Cerebellar nuclear complex (tissue), 1 donor: Measurements from ENCODE around the gene TNKS1BP1.

ENCODE experiments used
- DNase-seq, 2 experiments: peaks; one replicate each; lab custom pipeline; 2025; lab: John Stamatoyannopoulos, UW

Gene TNKS1BP1

DNA sequence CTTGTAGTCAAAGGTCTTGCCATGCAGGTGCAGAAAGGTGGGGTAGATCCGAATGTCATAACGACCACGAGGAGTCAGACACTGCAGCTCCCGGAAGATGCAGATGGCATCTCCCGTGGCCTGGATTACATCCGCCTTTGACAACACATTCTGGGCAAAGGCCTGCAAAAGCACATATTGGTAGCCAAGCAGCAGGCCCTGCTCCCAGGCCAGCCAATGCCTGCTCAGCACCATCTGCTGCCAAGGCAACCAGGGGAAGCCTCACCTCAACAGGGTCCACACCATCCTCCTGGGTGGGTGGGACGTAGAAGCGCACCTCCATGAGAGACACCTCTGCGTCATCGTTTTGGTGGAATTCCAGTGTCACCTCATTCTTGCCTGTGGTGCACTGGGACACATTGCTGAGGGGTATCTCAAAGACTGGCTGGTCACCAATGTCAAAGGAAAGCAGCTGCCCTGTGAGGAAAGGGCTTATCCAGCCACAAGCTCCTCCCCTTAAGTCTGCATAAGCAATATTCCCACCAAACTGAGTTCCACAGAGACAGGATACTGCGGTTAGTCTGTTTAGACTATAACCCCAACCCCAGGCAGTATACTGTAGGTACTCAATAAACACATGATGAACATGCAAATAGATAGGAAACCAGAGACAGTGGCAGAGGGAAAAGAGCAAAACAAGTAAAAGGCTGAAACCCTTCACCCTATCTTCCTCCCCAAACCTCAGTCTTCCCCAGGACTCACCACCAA is 8.1 kb upstream of the TNKS1BP1 start:
- no peak for DNase-seq

DNA sequence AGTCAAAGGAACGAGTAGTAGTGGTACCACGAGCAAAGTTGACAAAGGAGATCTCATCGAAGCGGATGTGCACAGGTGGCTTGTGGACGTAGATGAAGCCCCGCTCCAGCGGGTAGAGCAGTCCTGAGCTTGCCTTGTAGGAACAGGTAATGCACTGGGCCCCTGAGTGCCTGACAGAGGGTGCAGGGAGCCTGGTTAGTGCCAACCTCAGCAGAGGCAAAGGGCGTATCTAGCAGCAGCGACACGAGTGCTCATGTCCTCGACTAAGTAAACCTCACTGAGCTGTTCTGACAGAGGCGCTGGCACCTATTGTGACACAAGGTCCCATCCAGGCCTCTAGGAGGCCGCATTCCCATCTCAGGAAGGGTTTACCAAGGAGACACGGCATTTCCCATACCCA is 7.0 kb upstream of the TNKS1BP1 start:
- DNase-seq = no peak

GRCh38 chr11:57330029-57330428 is 5.3 kb upstream of the TNKS1BP1 start:
- no peak for DNase-seq

GRCh38 chr11:57327721-57328120 is 3.0 kb upstream of the TNKS1BP1 start:
- no peak for DNase-seq

DNA sequence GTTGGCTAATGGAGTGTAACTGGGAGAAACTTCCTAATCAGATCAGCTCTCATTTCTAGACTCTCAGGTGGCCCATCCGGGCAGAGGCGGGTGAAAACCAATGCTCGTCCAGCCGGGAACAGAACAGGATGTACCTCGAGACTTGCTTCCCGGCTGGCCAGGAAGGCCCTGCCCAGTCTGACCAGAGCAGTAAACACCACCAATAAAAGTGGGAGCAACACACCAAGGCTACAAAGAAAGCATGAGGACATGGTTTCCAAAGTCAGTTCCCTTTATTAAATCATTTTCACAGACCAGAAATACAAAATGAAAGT is 940 bp upstream of the TNKS1BP1 start:
- no peak for DNase-seq

- no peak for DNase-seq
These were observed 432 bp downstream of the TNKS1BP1 start for GRCh38 chr11:57324154-57324885.

- no peak for DNase-seq
These were observed 948 bp downstream of the TNKS1BP1 start for GRCh38 chr11:57323855-57324153.

GRCh38 chr11:57323167-57323854 is 1.4 kb downstream of the TNKS1BP1 start:
- no peak for DNase-seq

DNA sequence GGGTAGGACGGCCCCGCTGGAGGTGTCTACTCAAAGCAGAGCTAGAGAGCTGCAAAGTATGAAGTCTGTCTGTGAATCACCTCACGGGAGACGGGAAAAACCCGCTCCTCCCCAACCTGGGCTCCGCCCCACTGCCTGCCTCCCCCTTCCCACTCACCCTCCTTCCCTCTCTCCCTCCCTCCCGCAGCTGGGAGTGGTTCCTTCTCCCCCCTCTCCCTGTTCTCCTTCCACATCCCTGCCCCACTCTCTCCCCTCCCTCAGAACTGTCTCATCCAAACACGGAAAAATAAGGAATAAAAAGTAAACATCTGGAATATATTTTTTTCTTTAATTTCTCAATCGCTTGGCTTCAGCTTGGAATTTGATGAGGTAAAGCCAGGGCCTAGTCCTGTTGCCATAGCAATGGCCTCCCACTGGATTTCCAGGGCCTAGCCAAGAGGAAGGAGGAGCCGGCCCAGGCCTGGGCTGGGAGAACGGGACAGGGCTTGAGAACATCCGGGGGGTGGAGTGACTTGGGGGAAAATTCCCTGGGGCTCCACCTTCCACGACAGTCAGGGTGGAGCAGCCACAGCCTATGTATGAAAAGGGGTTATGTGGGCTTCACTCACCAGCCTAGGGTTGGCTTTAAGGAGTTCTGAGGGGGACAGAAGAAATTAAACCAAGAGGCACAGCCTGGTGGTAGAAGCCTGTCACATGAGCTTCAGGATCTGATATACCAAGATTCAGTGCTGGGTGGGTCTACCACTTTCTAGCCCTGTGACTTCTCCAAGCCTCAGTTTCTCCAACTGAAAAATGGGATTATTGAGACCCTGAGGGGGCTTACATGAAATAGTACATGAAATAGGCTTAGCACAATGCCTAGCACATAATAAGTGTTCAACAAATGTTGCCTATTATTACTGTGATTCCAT is 2.2 kb downstream of the TNKS1BP1 start:
- no peak for DNase-seq

DNA sequence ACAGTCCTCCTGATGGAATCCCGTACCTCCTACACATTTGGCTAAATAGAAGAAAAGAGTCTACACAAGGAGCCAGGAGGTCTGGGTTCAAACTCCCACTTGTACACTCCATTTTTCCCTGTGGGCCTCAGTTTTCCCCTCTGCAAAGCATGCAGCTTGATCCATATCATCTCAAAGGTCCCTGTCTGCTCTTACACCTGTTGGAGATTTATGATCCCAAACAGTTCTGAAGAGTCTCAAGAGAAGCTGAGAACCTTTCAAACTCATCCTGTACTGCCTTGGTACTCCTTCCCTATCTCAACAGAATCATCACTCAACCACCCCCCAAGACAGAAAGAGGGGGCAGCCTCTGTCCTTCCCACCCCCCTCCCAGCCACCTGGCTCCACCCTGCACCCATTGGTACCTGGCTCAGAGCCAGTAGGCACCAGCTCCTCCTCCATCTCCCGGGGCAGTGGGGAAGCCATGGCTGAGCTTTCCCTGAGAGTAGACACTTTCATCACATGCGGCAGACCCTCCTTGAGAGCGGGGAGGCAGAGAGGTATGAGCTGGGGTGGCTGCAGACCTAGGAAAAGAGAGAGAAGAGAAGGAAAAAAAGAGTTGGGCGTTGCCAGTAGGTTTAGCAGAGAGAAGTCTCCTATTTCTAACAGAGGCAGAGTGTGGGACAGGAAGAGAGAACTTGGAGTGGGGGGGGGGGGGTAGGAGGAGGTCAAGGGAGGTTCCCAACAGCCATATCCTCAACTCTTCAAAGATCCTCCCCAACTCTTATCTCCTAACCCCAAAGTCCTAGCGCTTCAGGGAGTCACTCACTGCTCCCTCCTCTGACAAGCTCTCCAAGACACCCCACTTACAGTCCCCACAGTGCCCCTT is 3.1 kb downstream of the TNKS1BP1 start:
- no peak for DNase-seq

- DNase-seq = no peak
These were observed 3.9 kb downstream of the TNKS1BP1 start for GRCh38 chr11:57320719-57321387.

DNA sequence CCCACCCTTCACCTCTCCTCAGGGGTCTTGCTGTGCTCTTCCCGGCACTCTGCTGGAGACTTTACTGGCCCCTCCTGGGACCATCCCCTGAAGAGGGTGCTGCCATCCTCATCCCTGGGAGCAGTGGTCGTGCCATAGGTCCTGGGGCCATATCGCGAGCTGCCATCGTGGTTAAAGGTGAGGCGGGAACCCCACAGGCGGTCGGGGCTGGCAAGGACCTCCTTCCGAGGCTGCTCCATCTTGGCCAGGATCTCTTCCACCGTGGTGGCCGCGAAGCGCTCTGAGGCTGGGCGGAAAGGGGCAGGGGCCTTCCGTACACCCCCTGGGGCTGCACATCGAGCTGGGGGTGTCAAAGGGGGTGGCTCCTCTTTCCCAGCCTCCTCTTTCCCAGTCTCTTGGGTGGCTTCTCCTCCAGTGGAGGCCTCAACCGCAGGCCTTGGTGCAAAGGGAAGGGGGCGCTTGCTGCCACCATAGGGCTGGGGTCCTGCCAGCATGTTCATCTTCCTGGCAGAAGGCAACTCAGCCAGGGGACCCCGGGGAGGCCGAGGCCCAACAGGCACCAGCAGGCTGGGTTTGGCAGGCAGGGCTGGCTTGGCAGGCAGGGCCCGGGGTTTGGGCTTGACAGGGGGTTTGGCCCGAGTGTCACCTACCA is 4.6 kb downstream of the TNKS1BP1 start:
- DNase-seq = no peak

DNA sequence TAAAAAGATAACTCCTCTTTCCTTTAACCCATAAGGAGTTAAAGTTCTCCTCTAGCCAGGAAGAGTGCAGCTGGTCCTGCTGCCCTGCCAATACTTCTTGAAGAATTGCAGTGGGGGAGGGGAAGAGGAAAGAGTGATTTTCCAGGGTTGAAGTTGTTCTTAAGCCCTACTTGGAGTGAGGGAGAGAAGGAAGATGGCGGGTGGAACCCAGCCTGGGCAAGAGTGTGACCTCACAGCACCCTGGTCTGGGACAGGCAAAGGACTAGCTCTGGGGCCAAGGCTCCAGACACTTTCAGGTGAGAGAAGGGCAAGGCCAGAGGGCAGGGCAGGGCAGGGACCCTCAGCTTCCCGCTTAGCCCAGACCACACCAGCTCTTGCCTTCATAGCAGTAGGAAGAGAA is 6.6 kb downstream of the TNKS1BP1 start:
- DNase-seq = no peak

GRCh38 chr11:57316017-57316416 is 8.7 kb downstream of the TNKS1BP1 start:
- DNase-seq = no peak

DNA sequence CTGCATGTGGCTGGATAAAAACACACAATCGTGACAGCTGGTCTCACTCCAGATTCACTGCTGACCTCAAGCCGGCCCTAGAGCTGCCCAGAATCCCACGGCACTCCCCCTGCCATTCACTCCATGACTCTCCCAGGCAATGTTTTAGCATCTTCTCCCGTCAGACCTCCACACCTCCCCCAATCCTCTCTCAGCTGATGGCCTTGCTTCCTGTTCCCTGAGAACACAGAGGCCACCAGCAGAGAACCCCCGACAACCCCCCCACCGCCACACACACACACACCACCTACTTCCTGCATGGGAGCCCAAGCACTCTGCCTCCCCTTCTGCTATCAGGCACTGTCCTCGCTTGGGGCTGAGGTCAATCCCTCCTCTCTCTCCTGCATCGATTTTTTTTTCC is 9.3 kb downstream of the TNKS1BP1 start:
- no peak for DNase-seq

- no peak for DNase-seq
These were observed 10.4 kb downstream of the TNKS1BP1 start for GRCh38 chr11:57314221-57314973.

GRCh38 chr11:57313788-57314135 is 11.0 kb downstream of the TNKS1BP1 start:
- no peak for DNase-seq

- no peak for DNase-seq
These were observed 11.5 kb downstream of the TNKS1BP1 start for GRCh38 chr11:57313071-57313787.

DNA sequence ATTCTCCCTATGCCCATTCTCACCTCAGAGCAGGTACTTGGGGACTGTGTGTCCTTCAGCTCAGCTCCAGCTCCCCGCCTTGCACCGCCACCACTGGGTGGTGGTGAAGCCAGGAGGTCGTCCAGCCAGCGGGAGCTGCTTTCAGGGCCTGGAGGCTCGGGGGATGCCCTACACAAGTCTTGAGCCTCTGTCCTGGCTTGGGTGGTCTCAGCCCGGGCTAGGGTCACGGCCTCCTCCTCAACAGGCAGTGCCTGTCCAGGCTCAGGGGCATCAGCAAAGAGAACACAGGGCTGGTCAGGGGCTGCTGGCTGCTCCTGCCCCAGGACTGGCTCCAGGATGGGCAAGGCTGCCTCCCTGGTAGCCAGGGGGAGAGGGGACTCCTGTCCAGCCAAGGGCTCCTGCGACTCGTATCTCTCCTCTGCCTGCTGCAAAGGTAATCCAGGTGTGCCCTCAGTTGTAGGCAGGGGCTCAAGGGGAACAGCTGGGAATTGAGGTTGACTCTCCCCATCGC is 12.2 kb downstream of the TNKS1BP1 start:
- DNase-seq = no peak
